ENCODE results near the gene TJP3.

DNA sequence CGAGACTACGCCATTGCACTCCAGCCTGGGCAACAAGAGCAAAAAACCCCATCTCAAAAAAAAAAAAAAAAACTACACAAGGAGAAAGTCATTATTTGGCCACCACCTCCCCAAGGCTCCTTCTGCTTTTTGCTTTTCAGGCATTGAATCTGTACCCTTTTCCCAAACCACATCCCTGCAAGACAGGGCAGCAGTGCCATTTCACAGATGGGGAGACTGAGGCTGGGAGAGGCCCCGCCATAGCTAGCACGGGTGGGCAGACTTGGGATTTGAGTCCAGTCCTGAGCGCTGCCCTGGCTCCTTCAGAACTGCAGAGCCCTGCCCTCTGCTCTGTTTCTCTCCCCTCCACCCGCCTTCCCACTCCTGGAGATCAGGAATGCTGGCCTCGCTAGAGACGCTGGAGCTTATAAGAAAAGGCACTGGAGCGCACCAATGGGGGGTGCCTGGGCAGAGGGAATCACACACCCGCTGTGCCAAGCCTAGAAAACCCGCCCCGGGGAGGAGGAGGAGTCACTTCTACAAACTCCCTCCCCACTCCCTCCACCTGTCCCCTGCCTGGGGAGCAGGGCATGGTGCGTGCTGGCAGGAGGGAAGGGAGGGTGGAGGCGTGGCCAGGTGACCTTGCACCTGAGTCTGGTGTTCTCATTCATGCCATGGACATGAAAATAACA, 17.6 kb downstream of the TJP3 start:
- no peak for TF ChIP-seq NRF1 (conservative IDR thresholded peaks at IDR 0.05; ENCODE audit: low read depth, low read length)
- no peak for TF ChIP-seq CTCF (IDR thresholded peaks at IDR 0.05 in 2 of 3, conservative IDR thresholded peaks at IDR 0.05 in 1 of 3; ENCODE audit: control insufficient read depth in 2 of 3, extremely low read depth in 1 of 3, insufficient read depth in 1 of 3, low read depth in 3 of 3, low read length in 3 of 3)
- no peak for TF ChIP-seq EP300 (IDR thresholded peaks at IDR 0.05; ENCODE audit: borderline replicate concordance in 1 of 2, control insufficient read depth in 1 of 2, low read depth in 2 of 2, low read length in 2 of 2)
- no peak for TF ChIP-seq POLR2A (IDR thresholded peaks at IDR 0.05; ENCODE audit: low read depth, low read length)
- TF ChIP-seq NBN (IDR thresholded peaks at IDR 0.05): no peak
- TF ChIP-seq GABPA (IDR thresholded peaks at IDR 0.05; ENCODE audit: low read depth): no peak
- no peak for TF ChIP-seq KAT2A (conservative IDR thresholded peaks at IDR 0.05; ENCODE audit: control insufficient read depth, low read depth, low read length)
- no peak for TF ChIP-seq MYC (IDR thresholded peaks at IDR 0.05; ENCODE audit: insufficient read depth, insufficient read length, insufficient replicate concordance, low read length, severe bottlenecking)
- TF ChIP-seq POLR2AphosphoS2 (IDR thresholded peaks at IDR 0.05; ENCODE audit: low read depth, low read length): no peak
- no peak for TF ChIP-seq SUZ12 (IDR thresholded peaks at IDR 0.05; ENCODE audit: unreplicated experiment)
- TF ChIP-seq, protein P1, sequence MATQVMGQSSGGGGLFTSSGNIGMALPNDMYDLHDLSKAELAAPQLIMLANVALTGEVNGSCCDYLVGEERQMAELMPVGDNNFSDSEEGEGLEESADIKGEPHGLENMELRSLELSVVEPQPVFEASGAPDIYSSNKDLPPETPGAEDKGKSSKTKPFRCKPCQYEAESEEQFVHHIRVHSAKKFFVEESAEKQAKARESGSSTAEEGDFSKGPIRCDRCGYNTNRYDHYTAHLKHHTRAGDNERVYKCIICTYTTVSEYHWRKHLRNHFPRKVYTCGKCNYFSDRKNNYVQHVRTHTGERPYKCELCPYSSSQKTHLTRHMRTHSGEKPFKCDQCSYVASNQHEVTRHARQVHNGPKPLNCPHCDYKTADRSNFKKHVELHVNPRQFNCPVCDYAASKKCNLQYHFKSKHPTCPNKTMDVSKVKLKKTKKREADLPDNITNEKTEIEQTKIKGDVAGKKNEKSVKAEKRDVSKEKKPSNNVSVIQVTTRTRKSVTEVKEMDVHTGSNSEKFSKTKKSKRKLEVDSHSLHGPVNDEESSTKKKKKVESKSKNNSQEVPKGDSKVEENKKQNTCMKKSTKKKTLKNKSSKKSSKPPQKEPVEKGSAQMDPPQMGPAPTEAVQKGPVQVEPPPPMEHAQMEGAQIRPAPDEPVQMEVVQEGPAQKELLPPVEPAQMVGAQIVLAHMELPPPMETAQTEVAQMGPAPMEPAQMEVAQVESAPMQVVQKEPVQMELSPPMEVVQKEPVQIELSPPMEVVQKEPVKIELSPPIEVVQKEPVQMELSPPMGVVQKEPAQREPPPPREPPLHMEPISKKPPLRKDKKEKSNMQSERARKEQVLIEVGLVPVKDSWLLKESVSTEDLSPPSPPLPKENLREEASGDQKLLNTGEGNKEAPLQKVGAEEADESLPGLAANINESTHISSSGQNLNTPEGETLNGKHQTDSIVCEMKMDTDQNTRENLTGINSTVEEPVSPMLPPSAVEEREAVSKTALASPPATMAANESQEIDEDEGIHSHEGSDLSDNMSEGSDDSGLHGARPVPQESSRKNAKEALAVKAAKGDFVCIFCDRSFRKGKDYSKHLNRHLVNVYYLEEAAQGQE (IDR thresholded peaks at IDR 0.05; ENCODE audit: low read depth, low read length): no peak
- no peak for TF ChIP-seq CREM (IDR thresholded peaks at IDR 0.05; ENCODE audit: low read depth)
- TF ChIP-seq IKZF1 (conservative IDR thresholded peaks at IDR 0.05): no peak
- TF ChIP-seq EZH2 (IDR thresholded peaks at IDR 0.05; ENCODE audit: borderline replicate concordance, control insufficient read depth, low read depth, low read length): no peak

Measured in GM12878 (cell line).